ENCODE data around the gene SLC23A3.

Gene SLC23A3

DNA sequence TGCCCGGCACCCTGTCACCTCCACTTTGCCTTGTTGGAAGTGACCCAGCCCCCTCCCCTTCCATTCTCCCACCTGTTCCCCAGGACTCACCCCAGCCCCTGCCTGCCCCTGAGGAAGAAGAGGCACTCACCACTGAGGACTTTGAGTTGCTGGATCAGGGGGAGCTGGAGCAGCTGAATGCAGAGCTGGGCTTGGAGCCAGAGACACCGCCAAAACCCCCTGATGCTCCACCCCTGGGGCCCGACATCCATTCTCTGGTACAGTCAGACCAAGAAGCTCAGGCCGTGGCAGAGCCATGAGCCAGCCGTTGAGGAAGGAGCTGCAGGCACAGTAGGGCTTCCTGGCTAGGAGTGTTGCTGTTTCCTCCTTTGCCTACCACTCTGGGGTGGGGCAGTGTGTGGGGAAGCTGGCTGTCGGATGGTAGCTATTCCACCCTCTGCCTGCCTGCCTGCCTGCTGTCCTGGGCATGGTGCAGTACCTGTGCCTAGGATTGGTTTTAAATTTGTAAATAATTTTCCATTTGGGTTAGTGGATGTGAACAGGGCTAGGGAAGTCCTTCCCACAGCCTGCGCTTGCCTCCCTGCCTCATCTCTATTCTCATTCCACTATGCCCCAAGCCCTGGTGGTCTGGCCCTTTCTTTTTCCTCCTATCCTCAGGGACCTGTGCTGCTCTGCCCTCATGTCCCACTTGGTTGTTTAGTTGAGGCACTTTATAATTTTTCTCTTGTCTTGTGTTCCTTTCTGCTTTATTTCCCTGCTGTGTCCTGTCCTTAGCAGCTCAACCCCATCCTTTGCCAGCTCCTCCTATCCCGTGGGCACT lies 12.7 kb upstream of the SLC23A3 start:
- Histone ChIP-seq H3K4me2 (ENCODE audit: low read depth, low read length) (no peak overlapping the region), H3K27ac (ENCODE audit: low read length) (no peak overlapping the region), H3K9me3 (replicated peaks; ENCODE audit: insufficient read depth, low read length) (no peaks in the 10 kb centered on the region), H3F3A (ENCODE audit: insufficient read depth, low read length) (peaks cover 4% of the 10 kb centered on the region), H3K4me1 (ENCODE audit: low read length) (peaks cover 7% of the 10 kb centered on the region; the same call in 1 of the 2 replicates), H3K9ac (ENCODE audit: low read length) (no peak overlapping the region), H2AFZ (ENCODE audit: low read length) (no peak overlapping the region), H3K9me2 (replicated peaks; ENCODE audit: insufficient read depth, low read length) (no peaks in the 10 kb centered on the region), H3K36me3 (replicated peaks; ENCODE audit: insufficient read depth, low read length) (peaks cover 4% of the 10 kb centered on the region; the same call in 1 of the 2 replicates), H3K79me2 (ENCODE audit: low read length) (peaks cover 24% of the 10 kb centered on the region), H4K20me1 (ENCODE audit: insufficient read depth, low read length) (no peaks in the 10 kb centered on the region), H3K27me3 (replicated peaks; ENCODE audit: insufficient read depth, low read length) (no peaks in the 10 kb centered on the region), H3K4me3 (ENCODE audit: low read length) (no peak overlapping the region)
- no peak for DNase-seq
- TF ChIP-seq EZH2phosphoT487 (IDR thresholded peaks at IDR 0.05; ENCODE audit: low read length) (no peak), EZH2 (optimal IDR thresholded peaks at IDR 0.05; ENCODE audit: low read depth, low read length) (no peak)
- TF ChIP-seq, protein P1, sequence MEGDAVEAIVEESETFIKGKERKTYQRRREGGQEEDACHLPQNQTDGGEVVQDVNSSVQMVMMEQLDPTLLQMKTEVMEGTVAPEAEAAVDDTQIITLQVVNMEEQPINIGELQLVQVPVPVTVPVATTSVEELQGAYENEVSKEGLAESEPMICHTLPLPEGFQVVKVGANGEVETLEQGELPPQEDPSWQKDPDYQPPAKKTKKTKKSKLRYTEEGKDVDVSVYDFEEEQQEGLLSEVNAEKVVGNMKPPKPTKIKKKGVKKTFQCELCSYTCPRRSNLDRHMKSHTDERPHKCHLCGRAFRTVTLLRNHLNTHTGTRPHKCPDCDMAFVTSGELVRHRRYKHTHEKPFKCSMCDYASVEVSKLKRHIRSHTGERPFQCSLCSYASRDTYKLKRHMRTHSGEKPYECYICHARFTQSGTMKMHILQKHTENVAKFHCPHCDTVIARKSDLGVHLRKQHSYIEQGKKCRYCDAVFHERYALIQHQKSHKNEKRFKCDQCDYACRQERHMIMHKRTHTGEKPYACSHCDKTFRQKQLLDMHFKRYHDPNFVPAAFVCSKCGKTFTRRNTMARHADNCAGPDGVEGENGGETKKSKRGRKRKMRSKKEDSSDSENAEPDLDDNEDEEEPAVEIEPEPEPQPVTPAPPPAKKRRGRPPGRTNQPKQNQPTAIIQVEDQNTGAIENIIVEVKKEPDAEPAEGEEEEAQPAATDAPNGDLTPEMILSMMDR (IDR thresholded peaks at IDR 0.05; ENCODE audit: low read length): no peak

DNA sequence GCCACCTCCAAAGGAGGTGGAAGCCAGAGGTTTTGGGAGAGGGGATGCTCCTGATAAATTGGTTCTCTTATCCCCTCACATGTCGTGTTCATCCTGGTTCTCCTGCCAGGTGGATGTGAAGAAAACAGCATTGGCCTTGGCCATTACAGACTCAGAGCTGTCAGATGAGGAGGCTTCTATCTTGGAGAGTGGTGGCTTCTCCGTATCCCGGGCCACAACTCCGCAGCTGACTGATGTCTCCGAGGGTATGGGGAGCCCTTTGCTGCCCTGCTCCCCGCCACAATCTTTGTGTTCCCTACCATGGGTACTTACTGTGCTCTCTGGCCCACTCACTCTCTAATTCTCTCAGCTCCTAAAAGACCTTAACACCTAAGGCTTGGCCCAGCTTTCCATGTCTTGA lies 11.7 kb upstream of the SLC23A3 start:
- Histone ChIP-seq H3K4me3 (ENCODE audit: low read length) (no peak overlapping the region), H3K9ac (ENCODE audit: low read length) (no peak overlapping the region), H2AFZ (ENCODE audit: low read length) (no peak overlapping the region), H3K9me3 (replicated peaks; ENCODE audit: insufficient read depth, low read length) (no peaks in the 10 kb centered on the region), H3K9me2 (replicated peaks; ENCODE audit: insufficient read depth, low read length) (no peaks in the 10 kb centered on the region), H3K36me3 (replicated peaks; ENCODE audit: insufficient read depth, low read length) (peaks cover 4% of the 10 kb centered on the region; the same call in 1 of the 2 replicates), H3K27me3 (replicated peaks; ENCODE audit: insufficient read depth, low read length) (no peaks in the 10 kb centered on the region), H3K4me1 (ENCODE audit: low read length) (peaks cover 7% of the 10 kb centered on the region; the same call in 1 of the 2 replicates), H3K79me2 (ENCODE audit: low read length) (peaks cover 26% of the 10 kb centered on the region), H3K27ac (ENCODE audit: low read length) (no peak overlapping the region), H3K4me2 (ENCODE audit: low read depth, low read length) (no peak overlapping the region), H3F3A (ENCODE audit: insufficient read depth, low read length) (peaks cover 14% of the 10 kb centered on the region), H4K20me1 (ENCODE audit: insufficient read depth, low read length) (no peaks in the 10 kb centered on the region)
- no peak for DNase-seq
- no peak for TF ChIP-seq EZH2 (optimal IDR thresholded peaks at IDR 0.05; ENCODE audit: low read depth, low read length)

DNA sequence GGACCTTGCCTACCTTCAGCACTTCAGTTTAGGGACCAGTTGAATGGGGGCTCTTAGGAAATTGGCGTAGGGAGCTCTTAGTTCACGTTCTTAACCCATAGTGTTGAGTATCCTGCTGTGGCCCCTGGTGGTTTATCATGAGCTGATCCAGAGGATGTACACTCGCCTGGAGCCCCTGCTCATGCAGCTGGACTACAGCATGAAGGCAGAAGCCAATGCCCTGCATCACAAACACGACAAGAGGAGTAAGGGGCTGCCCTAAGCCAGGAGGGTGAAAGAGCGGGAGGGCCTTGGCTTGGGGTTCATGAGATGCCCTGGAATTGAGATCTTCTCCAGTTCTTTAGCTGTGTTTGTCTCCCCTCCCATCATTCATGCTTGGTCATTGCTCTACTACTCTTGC lies 11.1 kb upstream of the SLC23A3 start:
- H3K9me2 ChIP-seq (replicated peaks; ENCODE audit: insufficient read depth, low read length): no peaks in the 10 kb centered on the region
- peaks cover 7% of the 10 kb centered on the region; the same call in 1 of the 2 replicates for H3K4me1 ChIP-seq (ENCODE audit: low read length)
- no peak overlapping the region for H3K27ac ChIP-seq (ENCODE audit: low read length)
- no peak overlapping the region for H2AFZ ChIP-seq (ENCODE audit: low read length)
- H3K9me3 ChIP-seq (replicated peaks; ENCODE audit: insufficient read depth, low read length): no peaks in the 10 kb centered on the region
- no peak overlapping the region for H3K4me2 ChIP-seq (ENCODE audit: low read depth, low read length)
- TF ChIP-seq, protein P1 (IDR thresholded peaks at IDR 0.05; ENCODE audit: low read length): no peak
- no peak for TF ChIP-seq EZH2phosphoT487 (IDR thresholded peaks at IDR 0.05; ENCODE audit: low read length)
- TF ChIP-seq EZH2 (optimal IDR thresholded peaks at IDR 0.05; ENCODE audit: low read depth, low read length): no peak
- no peak for DNase-seq
- peaks cover 4% of the 10 kb centered on the region; the same call in 1 of the 2 replicates for H3K36me3 ChIP-seq (replicated peaks; ENCODE audit: insufficient read depth, low read length)
- H3K9ac ChIP-seq (ENCODE audit: low read length): no peak overlapping the region
- no peak overlapping the region for H3K4me3 ChIP-seq (ENCODE audit: low read length)
- peaks cover 31% of the 10 kb centered on the region for H3K79me2 ChIP-seq (ENCODE audit: low read length)
- H4K20me1 ChIP-seq (ENCODE audit: insufficient read depth, low read length): no peaks in the 10 kb centered on the region
- no peaks in the 10 kb centered on the region for H3K27me3 ChIP-seq (replicated peaks; ENCODE audit: insufficient read depth, low read length)
- H3F3A ChIP-seq (ENCODE audit: insufficient read depth, low read length): peaks cover 19% of the 10 kb centered on the region
